Mesodermal cell (in vitro differentiated cells): Measurements from ENCODE around the gene CAPN7.

ENCODE experiments used
- H3K27ac ChIP-seq: 2 replicates; pipeline ENCODE4 v1.7.0; 2013; ENCODE audit warnings: mild to moderate bottlenecking, low read depth, low read length, moderate library complexity; ENCODE audit not compliant: severe bottlenecking
- H3K36me3 ChIP-seq: 2 replicates; pipeline ENCODE4 v1.7.1; 2013; ENCODE audit warnings: mild to moderate bottlenecking, low read length, moderate library complexity; ENCODE audit not compliant: control insufficient read depth, insufficient read depth
- H3K4me1 ChIP-seq: one replicate; pipeline ENCODE4 v1.7.1; 2013; ENCODE audit warnings: mild to moderate bottlenecking, low read length; ENCODE audit not compliant: insufficient read depth, control insufficient read depth, poor library complexity, severe bottlenecking
- H3K4me3 ChIP-seq: 2 replicates; pipeline ENCODE4 v1.7.0; 2013; ENCODE audit warnings: low read length, control low read depth, mild to moderate bottlenecking; ENCODE audit not compliant: insufficient read depth, poor library complexity, severe bottlenecking; ENCODE audit errors: extremely low read depth
- H3K9me3 ChIP-seq: 2 replicates; pipeline ENCODE4 v1.7.1; 2013; ENCODE audit warnings: mild to moderate bottlenecking, low read length, moderate library complexity; ENCODE audit not compliant: control insufficient read depth
- WGBS, 2 experiments: methylation state at CpG; one replicate each; pipeline ENCODE4 v1.1.5; 2013; ENCODE audit warnings: missing lambda C conversion rate in 2 of 2; ENCODE audit not compliant: insufficient coverage in 2 of 2; 5-methylcytosine and 5-hydroxymethylcytosine counted together

Gene CAPN7

GRCh38 chr3:15217841-15218267 is 11.8 kb downstream of the CAPN7 start:
- no peak overlapping the region for H3K27ac ChIP-seq
- H3K4me3 ChIP-seq, result no peak overlapping the region
- no peaks in the 10 kb centered on the region for H3K9me3 ChIP-seq
- no peaks in the 10 kb centered on the region for H3K4me1 ChIP-seq
- WGBS, 2 experiments, result no CpG with 5 or more reads among the region's 2 CpGs
- peaks cover 87% of the 10 kb centered on the region for H3K36me3 ChIP-seq

DNA sequence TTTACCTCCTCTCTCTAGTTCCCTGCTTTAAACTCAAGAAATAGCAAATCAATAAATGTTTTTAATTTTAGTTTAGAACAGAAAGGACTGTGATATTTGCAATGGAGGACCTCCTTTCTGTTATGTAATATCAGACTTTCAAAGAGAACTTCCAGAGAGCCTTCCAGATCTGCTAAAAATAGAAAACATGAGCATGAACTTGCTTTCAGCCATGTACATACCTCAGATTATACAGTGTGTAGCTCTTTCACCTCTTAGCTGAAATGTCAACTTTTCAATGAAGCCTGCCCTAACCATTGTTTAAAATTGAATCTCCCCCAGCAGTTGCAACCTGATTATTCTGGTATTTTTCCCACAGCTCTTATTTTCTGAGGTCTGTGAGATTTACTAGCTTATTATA is 12.6 kb downstream of the CAPN7 start:
- H3K36me3 ChIP-seq, result peaks cover 82% of the 10 kb centered on the region
- H3K4me1 ChIP-seq, result no peaks in the 10 kb centered on the region
- no peaks in the 10 kb centered on the region for H3K9me3 ChIP-seq
- H3K27ac ChIP-seq, result no peak overlapping the region
- no peak overlapping the region for H3K4me3 ChIP-seq

DNA sequence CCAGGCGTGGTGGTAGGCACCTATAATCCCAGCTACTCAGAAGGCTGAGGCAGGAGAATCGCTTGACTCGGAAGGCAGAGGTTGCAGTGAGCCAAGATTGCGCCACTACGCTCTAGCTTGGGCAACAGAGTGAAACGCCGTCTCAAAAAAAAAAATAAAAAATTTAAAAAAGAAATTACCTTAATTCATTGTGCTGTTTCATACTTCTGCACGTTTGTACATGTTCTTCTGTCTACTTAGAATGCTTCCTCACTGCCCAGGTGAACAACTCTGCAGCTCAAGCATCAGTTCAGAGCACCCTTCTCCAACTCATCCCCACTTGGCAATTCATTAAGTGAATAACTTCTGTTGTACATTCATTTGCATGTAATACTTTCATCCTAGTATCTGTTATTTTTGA is 14.0 kb downstream of the CAPN7 start:
- Histone ChIP-seq H3K4me1 (no peaks in the 10 kb centered on the region), H3K4me3 (no peak overlapping the region), H3K27ac (no peak overlapping the region), H3K36me3 (peaks cover 79% of the 10 kb centered on the region), H3K9me3 (no peaks in the 10 kb centered on the region)
- 97 to 100% methylated on average over 4 of the region's 8 CpGs for WGBS, 2 experiments

DNA sequence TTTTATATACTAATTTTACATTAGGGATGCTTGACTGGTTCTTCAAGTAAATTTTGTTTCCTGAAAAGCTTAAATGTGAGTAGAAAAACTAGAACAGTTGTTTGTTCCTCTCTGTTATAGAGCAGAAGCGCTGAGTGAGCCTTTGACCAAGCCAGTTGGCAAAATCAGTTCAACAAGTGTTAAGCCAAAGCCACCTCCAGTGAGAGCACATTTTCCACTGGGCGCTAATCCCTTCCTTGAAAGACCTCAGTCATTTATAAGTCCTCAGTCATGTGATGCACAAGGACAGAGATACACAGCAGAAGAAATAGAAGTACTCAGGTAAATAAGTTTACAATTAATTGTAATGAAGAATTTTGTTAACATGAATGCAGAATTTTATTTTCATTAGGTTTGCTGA is 14.6 kb downstream of the CAPN7 start:
- Histone ChIP-seq H3K27ac (no peak overlapping the region), H3K9me3 (no peaks in the 10 kb centered on the region), H3K4me1 (no peaks in the 10 kb centered on the region), H3K4me3 (no peak overlapping the region), H3K36me3 (peaks cover 73% of the 10 kb centered on the region)
- WGBS, 2 experiments, result 100% methylated on average over 2 of the region's 2 CpGs

DNA sequence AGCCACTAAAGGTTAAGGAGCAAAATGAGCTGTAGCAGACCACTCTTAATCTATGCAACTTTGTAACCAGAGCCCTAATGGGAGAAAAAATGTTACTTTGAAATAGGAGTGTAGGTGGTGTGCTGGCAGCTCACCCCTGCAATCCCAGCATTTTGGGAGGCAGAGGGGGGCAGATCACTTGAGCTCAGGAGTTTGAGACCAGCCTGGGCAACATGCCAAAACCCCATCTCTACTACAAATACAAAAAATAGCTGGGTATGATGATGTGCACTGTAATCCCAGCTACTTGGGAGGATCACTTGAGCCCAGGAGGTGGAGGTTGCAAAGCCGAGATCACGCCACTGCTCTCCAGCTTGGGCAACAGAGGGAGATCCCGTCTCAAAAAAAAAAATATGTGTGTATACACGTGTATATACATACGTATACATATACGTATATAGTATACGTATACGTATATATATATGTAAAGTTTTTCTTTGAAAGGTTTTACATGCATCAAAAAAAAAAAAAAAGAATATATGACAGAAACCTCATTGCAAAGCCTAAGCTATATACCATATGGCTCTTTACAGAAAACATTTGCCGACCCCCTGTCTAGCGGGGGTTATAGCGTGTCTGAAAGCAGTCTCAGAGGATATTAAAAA is 15.7 kb downstream of the CAPN7 start:
- H3K36me3 ChIP-seq, result peaks cover 69% of the 10 kb centered on the region
- H3K4me1 ChIP-seq, result no peaks in the 10 kb centered on the region
- H3K27ac ChIP-seq, result no peak overlapping the region
- H3K9me3 ChIP-seq, result no peaks in the 10 kb centered on the region
- WGBS, 2 experiments, result 96 to 100% methylated on average over 4 of the region's 11 CpGs
- H3K4me3 ChIP-seq, result no peak overlapping the region

DNA sequence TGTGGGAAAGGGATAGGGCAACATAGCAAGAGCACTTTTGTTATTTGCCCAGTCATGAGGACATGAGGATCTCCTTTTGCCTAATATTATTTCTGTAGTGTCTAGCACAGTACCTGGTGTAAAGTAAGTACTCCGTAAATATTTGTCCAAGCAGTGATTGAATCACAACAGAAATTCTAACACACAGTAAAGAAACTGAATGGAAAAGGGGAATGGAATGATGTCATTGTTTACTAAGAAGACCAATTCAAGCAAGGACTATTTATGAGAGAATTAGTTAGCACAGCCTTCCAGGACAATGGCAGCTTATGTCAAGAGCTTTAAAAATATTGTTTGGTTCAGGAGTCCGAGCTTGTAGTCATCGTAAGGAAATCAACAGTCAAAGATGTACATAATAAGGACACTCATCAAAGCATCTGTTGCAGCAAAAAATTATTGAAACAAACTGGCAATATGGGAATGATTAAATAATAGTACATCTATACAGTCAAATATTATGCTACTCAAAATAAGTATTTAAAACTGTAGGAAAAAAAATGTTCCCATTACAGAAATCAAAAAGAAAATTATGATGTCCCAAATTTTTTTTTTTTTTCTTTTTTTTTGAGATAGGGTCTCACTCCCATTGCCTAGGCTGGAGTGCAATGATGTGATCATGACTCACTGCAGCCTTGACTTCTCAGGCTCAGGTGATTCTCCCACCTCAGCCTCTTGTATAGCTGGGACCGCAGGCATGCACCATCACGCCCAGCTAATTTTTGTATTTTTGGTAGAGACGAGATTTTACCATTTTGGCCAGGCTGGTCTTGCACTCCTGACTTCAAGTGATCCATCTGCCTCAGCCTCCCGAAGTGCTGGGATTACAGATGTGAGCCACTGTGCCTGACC is 17.9 kb downstream of the CAPN7 start:
- no peak overlapping the region for H3K4me3 ChIP-seq
- no peak overlapping the region for H3K27ac ChIP-seq
- H3K36me3 ChIP-seq, result peaks cover 62% of the 10 kb centered on the region
- H3K4me1 ChIP-seq, result no peaks in the 10 kb centered on the region
- H3K9me3 ChIP-seq, result no peaks in the 10 kb centered on the region
- WGBS, 2 experiments, result 83 to 96% methylated on average over 1 to 4 of the region's 7 CpGs

GRCh38 chr3:15228147-15228546 is 22.1 kb downstream of the CAPN7 start:
- H3K36me3 ChIP-seq, result peaks cover 54% of the 10 kb centered on the region
- 100% methylated on average over 1 of the region's 1 CpG for WGBS, 2 experiments
- no peaks in the 10 kb centered on the region for H3K4me1 ChIP-seq
- H3K27ac ChIP-seq, result no peak overlapping the region
- H3K9me3 ChIP-seq, result no peaks in the 10 kb centered on the region
- H3K4me3 ChIP-seq, result no peak overlapping the region

DNA sequence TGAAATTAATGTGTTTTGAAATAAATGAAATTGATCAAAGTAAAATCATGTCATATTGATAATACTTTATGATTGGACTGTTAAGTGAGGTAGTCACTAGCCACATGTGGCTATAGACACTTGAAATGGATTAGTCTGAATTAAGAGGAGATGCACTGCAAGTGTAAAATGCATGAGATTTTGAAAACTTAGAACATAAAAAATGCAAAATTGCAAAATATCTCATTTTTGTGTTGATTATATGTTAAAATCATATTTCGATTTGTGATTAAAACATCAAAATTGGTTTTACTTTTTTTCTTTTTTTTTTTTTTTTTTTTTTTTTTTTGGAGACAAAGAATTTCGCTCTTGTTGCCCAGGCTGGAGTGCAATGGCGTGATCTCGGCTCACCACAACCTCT is 23.2 kb downstream of the CAPN7 start:
- WGBS, 2 experiments, result 70 to 100% methylated on average over 2 to 3 of the region's 4 CpGs
- H3K4me3 ChIP-seq, result no peak overlapping the region

GRCh38 chr3:15241341-15241740 is 35.3 kb downstream of the CAPN7 start:
- peaks cover 55% of the 10 kb centered on the region for H3K36me3 ChIP-seq
- WGBS, 2 experiments, result no CpG with 5 or more reads among the region's 1 CpG
- H3K9me3 ChIP-seq, result no peaks in the 10 kb centered on the region

More for the DNA sequence above, 23.2 kb downstream of the CAPN7 start:
- no peak overlapping the region for H3K27ac ChIP-seq
- no peaks in the 10 kb centered on the region for H3K9me3 ChIP-seq
- no peaks in the 10 kb centered on the region for H3K4me1 ChIP-seq
- peaks cover 53% of the 10 kb centered on the region for H3K36me3 ChIP-seq

DNA sequence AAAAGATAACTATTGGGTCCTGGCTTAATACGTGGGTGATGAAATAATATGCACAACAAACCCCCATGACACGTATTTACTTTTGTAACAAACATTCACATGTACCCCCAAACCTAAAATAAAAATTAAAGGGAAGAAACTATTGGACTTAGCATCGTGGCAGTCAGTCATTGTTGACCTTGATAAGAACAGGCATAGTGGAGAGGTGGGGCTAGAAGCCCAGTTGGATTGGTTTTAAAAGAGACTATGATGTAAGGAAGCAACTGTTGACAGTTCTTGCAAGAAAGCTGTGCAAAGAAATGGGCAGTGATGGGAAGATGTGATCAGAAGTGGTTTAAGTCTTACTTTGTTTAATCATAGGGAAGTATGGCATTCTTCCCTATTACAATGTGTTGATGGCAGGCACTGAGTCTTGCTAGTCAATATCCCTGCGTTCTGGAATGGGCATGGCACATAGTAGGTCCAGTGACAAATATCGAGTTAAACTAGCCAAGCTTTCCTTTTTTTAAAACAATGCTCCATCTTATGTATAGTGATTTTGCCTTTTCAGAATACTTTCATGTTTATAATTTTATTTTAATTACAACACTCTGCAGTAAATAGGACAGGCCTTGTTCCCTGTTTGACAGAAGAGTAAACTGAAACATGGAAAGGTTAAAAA is 37.9 kb downstream of the CAPN7 start:
- WGBS, 2 experiments, result 93 to 100% methylated on average over 1 to 2 of the region's 5 CpGs
- H3K4me1 ChIP-seq, result no peaks in the 10 kb centered on the region
- no peaks in the 10 kb centered on the region for H3K9me3 ChIP-seq
- H3K36me3 ChIP-seq, result peaks cover 63% of the 10 kb centered on the region
- H3K4me3 ChIP-seq, result no peak overlapping the region
- no peak overlapping the region for H3K27ac ChIP-seq

More at GRCh38 chr3:15241341-15241740, 35.3 kb downstream of the CAPN7 start:
- Histone ChIP-seq H3K4me3 (no peak overlapping the region), H3K4me1 (no peaks in the 10 kb centered on the region), H3K27ac (no peak overlapping the region)
